ENCODE measurements around the gene TDRD10.
A peak's percentile ranks its signal among the peaks of the same experiment; 100 is the strongest.

TDRD10 gene

DNA sequence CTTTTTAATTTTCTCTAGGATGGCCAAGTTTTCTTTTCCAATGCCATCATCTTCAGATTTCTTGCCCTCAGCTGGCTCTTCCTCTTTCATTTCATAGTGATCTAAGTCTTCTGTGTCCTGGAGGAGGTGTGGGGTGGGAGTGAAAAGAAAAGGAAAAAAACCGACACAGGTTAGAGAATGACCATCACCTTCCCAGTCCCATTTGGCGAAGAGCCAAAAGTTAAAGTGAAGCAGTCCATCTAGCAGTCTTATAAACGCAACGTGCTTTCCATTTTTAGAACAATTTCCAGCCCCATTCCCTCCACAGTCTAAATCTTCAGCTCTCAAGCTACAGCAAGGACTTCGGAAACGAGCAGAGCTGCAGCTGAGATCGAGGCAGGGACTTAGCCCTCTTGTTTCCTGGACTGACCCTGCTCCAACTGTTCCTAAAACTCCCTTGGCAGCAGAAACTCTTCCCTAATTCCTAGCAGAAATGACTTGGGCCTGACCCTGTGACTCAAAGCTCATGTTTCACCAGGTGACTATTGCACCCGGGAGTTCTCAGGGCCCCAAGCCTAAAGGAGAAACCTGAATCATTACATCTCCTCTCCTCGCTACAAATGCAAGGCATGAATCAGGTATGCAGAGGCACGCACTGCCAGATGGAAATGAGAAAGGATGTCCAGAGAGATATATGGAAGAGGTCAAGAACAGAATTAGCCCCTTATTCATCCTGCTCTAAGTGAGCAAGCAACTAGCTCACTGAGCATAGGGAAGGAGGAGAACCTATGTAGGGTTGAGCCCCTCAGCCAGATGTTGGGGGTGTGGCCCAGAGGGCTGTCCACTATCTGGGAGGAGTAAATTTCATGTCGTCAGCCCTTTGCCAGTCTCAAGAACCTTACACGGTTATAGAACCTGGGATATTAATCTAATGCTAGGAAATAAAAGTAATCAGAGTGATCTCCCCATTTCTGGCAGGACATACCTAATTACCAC lies 51.3 kb downstream of the TDRD10 start:
- DNase-seq (ENCODE audit: low read depth in 2 of 2) = no peak

GRCh38 chr1:154556422-154556821 lies 54.4 kb downstream of the TDRD10 start:
- DNase-seq (ENCODE audit: low read depth in 2 of 2) = no peak

GRCh38 chr1:154557248-154557938 lies 55.4 kb downstream of the TDRD10 start:
- no peak for DNase-seq (ENCODE audit: low read depth in 2 of 2)

GRCh38 chr1:154557939-154558719 lies 56.1 kb downstream of the TDRD10 start, which contains the start of gene UBE2Q1:
TSS of gene UBE2Q1 (minus strand) at chr1:154558662. CDS start at chr1:154558553, 109 bp downstream.
- peak; percentile 8 to 12 for DNase-seq (ENCODE audit: low read depth in 2 of 2)

DNA sequence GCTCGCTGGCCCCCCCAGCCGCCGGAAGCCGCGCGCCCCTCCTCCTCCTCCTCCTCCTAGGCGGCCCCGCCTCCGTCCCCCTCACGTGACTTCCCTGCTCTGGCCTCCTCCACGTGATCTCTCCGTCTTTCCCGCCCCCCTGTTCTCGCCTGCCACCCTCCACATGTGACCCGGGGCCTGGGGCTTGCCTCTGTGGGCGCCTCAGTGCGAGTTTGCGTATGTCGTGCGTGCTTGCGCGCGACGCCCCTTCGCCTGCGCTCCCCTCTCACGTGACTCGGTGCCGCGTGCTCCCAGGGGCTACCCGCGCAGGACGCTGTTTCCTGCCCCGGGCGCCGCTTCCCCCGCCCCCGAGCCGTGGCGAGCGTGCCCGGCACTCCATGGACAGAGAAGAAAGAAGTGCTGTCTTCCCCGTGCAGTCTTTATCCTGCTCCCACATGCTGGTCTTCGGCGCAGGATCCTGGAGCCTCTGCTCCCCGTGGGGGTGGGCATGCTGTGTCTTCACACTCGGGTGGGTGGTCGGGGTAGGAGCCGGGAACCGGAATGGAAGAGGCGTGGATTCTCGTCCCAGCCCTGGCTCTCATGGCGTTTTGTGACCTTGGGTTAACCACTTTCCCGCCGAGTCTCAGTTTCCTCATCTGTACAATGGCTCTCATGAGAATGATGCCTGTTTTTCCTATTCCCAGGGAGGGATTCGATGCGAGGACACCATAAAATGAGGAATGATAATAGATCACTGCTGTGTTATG lies 56.9 kb downstream of the TDRD10 start:
- peak; percentile 98 to 99 for DNase-seq (ENCODE audit: low read depth in 2 of 2)

GRCh38 chr1:154559466-154560044 lies 57.5 kb downstream of the TDRD10 start:
- peak; percentile 54 to 69 for DNase-seq (ENCODE audit: low read depth in 2 of 2)

GRCh38 chr1:154565876-154566275 lies 63.9 kb downstream of the TDRD10 start:
- DNase-seq (ENCODE audit: low read depth in 2 of 2) = no peak

DNA sequence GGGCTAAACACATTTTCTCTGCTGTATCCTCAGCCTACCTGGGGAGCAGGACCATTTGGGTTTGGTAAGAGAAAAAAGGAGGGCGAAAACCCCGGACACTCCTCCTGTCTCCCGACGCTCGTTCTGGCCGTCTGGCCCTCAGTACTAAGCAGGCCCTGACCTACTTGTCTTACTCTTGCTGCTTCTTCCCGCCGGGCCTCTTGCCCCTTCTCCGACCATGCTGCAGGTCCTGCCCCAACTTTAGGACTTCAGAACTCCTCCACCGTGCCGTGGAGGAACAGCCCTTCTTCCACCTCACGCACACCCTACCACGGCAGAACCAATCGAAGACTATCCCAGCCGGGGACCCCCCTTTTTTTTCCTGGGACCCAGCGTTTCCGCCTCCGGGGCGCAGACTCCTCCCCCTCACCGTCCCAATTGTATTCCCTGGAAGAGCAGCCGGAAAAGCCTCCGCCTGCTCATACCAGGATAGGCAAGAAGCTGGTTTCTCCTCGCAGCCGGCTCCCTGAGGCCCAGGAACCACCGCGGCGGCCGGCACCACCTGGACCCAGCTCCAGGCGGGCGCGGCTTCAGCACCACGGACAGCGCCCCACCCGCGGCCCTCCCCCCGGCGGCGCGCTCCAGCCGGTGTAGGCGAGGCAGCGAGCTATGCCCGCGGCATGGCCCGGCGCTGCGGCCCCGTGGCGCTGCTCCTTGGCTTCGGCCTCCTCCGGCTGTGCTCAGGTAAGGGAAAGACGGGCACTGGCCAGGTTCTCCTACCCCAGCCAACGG lies 65.6 kb downstream of the TDRD10 start, which contains the start of gene CHRNB2:
Gene CHRNB2, plus strand, starts transcription at position 393 of the 771 bp plus-strand sequence. Its CDS starts 267 bp downstream, at position 660.
- peak; percentile 24 to 42 for DNase-seq (ENCODE audit: low read depth in 2 of 2)

- no peak for DNase-seq (ENCODE audit: low read depth in 2 of 2)
Measured at GRCh38 chr1:154568157-154568815, 66.3 kb downstream of the TDRD10 start.

GRCh38 chr1:154571244-154571963 lies 69.4 kb downstream of the TDRD10 start:
- DNase-seq (ENCODE audit: low read depth in 2 of 2) = no peak

DNA sequence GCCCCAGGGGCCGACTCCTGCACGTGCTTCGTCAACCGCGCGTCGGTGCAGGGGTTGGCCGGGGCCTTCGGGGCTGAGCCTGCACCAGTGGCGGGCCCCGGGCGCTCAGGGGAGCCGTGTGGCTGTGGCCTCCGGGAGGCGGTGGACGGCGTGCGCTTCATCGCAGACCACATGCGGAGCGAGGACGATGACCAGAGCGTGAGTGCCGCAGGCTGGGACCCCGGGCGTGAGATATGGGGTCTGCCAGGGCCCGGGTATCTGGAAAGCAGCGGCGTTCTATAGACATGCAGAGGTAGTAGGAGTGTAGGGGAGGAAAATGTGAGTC lies 69.9 kb downstream of the TDRD10 start:
- no peak for DNase-seq (ENCODE audit: low read depth in 2 of 2)

DNA sequence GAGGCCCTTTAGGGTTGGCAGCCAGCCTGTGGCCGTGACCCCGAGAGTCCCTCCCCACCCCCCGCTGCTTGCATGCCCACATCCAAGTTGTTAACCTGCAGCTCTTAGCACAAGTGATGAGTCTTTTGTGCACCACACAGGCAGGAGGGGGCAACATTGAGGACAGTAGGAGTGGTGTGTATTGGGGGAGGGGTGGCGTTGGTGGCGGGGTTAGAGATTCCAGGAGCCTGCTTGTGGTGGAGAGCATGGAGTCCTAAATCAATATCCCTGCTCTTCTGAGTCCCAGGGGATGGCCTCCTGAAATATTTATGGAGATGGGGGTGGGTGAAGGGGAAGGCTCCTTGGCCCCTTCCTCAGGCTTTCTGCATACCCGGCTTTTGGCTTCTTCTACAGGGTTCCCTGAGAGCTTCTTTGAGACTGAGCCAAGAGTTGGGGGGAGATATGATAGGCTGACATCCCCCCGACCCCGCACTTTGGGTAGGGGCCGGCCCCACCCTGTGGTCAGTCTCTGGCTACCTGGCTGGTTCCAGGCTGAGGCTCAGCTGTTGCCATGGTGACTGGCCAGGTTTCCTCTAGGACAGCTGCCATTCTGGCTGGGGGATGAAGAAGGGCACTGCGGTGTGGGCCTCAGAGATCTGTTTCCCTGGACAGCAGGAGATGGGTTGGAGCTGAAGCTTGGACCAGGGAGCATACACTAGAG lies 70.6 kb downstream of the TDRD10 start:
- DNase-seq (ENCODE audit: low read depth in 2 of 2) = no peak

DNA sequence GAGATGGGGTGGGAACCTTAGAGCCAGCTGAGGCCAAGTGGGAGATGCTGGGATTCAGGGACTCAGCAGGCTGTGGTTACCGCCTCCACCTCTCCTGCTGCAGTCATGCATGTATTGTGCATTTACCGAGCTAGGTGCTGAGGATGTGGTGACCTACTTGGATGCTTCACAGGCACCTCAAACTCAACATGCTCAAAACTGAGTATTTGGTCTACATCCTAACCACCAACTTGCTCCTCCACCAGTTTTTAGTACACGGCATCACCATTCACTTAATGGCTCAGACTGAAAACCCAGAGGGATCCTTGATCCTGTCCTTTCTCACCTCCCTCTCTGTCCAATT lies 71.1 kb downstream of the TDRD10 start:
- no peak for DNase-seq (ENCODE audit: low read depth in 2 of 2)

GRCh38 chr1:154574716-154575115 lies 72.7 kb downstream of the TDRD10 start:
- no peak for DNase-seq (ENCODE audit: low read depth in 2 of 2)

- no peak for DNase-seq (ENCODE audit: low read depth in 2 of 2)
Measured at GRCh38 chr1:154575147-154575927, 73.3 kb downstream of the TDRD10 start.

DNA sequence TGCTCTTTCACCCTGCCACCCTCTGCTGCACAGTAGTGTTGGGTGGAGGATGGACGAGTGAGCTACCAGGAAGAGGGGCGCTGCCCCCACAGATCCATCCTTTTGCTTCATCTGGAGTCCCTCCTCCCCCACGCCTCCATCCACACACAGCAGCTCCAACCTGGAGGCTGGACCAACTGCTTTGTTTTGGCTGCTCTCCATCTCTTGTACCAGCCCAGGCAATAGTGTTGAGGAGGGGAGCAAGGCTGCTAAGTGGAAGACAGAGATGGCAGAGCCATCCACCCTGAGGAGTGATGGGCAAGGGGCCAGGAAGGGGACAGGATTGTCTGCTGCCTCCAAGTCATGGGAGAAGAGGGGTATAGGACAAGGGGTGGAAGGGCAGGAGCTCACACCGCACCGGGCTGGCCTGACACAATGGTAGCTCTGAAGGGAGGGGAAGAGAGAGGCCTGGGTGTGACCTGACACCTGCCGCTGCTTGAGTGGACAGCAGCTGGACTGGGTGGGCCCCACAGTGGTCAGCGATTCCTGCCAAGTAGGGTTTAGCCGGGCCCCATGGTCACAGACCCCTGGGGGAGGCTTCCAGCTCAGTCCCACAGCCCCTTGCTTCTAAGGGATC lies 74.0 kb downstream of the TDRD10 start:
- no peak for DNase-seq (ENCODE audit: low read depth in 2 of 2)

Measured in stimulated activated CD8-positive, alpha-beta memory T cell treated with anti-CD3 and anti-CD28 coated beads, Interleukin-2, amount 100 ng/mL, for 1 hour (primary cell).